Measurements from ENCODE around the gene POSTN. TPM values are rescaled to one million over a fixed set of nuclear protein-coding genes. Genes with fewer than 3 reads are reported as not detected.

POSTN gene, protein sequence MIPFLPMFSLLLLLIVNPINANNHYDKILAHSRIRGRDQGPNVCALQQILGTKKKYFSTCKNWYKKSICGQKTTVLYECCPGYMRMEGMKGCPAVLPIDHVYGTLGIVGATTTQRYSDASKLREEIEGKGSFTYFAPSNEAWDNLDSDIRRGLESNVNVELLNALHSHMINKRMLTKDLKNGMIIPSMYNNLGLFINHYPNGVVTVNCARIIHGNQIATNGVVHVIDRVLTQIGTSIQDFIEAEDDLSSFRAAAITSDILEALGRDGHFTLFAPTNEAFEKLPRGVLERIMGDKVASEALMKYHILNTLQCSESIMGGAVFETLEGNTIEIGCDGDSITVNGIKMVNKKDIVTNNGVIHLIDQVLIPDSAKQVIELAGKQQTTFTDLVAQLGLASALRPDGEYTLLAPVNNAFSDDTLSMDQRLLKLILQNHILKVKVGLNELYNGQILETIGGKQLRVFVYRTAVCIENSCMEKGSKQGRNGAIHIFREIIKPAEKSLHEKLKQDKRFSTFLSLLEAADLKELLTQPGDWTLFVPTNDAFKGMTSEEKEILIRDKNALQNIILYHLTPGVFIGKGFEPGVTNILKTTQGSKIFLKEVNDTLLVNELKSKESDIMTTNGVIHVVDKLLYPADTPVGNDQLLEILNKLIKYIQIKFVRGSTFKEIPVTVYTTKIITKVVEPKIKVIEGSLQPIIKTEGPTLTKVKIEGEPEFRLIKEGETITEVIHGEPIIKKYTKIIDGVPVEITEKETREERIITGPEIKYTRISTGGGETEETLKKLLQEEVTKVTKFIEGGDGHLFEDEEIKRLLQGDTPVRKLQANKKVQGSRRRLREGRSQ
- polyA plus RNA-seq (2011; rRNA removed): 235 and 341 TPM in 2 replicates
- 59.1 and 66.8 TPM in 2 replicates for polyA minus RNA-seq (2011; rRNA and poly(A)+ RNA removed)

DNA sequence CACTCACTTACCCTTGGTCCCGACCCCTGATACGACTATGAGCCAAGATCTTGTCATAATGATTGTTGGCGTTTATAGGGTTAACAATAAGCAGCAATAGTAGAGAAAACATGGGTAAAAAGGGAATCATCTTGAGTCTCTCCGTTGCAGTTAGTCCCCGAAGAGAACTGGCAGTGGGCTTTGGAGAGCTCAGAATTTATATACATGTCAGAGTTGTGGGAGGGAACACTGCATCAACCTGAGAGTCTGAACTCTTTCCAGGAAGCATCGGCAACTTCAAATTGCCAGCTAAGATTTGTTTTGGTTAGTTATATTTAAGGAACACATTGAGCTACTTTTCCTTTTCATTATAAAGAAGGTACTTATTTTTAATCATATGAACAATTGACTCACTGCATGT, at the start of gene POSTN:
POSTN (minus strand) TSS at position 172 of the 400 bp plus-strand sequence; CDS start at position 130, 42 bp downstream.
- Histone ChIP-seq H3K36me3 (ENCODE audit: control insufficient read depth, insufficient read depth, low read length) (no peaks in the 10 kb centered on the region), H3K4me3 (ENCODE audit: low read depth, low read length) (peak within 1 kb of the TSS; percentile 9; the same call in 1 of the 2 replicates), H3K27me3 (ENCODE audit: control insufficient read depth, insufficient read depth, low read length) (no peaks in the 10 kb centered on the region)
- no peak for DNase-seq (ENCODE audit: low read depth)
- ChIA-PET POLR2A (no interaction called here), CTCF (interaction anchor here (8.4 kb wide), 1 partner anchor 488 kb away, joined by 51 read pairs; no protein-coding TSS in a partner anchor)
- TF ChIP-seq CTCF (IDR thresholded peaks at IDR 0.05; ENCODE audit: insufficient read depth, low read depth, low read length): no peak

GRCh38 chr13:37647031-37647650, 48.6 kb upstream of the POSTN start:
- DNase-seq (ENCODE audit: low read depth): no peak
- ChIA-PET CTCF (no interaction called here), POLR2A (no interaction called here)
- Histone ChIP-seq H3K36me3 (ENCODE audit: control insufficient read depth, insufficient read depth, low read length) (no peaks in the 10 kb centered on the region), H3K27me3 (ENCODE audit: control insufficient read depth, insufficient read depth, low read length) (no peaks in the 10 kb centered on the region), H3K4me3 (ENCODE audit: low read depth, low read length) (no peak overlapping the region)
- no peak for TF ChIP-seq CTCF (IDR thresholded peaks at IDR 0.05; ENCODE audit: insufficient read depth, low read depth, low read length)

DNA sequence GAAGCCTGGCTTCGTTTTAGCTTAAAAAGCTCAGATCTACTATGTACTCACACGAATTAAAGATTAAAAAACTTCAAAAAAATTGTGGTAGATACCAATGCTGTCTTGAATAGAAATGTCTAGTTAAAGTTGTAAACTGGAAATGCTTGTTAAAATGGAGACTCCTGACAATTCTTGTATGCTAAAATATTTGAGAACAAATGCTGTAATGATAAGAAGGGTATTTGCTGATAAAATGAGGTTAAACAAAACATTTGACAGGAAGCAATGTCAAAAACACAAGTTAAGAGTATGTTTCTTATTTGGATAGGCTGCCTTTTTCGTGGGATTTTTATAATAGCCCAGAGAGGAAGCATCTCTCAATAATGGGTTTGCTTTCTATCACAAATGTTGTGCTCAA, 48.0 kb upstream of the POSTN start:
- no peaks in the 10 kb centered on the region for H3K27me3 ChIP-seq (ENCODE audit: control insufficient read depth, insufficient read depth, low read length)
- H3K4me3 ChIP-seq (ENCODE audit: low read depth, low read length): no peak overlapping the region
- ChIA-PET CTCF (no interaction called here), POLR2A (no interaction called here)
- no peak for DNase-seq (ENCODE audit: low read depth)
- no peaks in the 10 kb centered on the region for H3K36me3 ChIP-seq (ENCODE audit: control insufficient read depth, insufficient read depth, low read length)
- no peak for TF ChIP-seq CTCF (IDR thresholded peaks at IDR 0.05; ENCODE audit: insufficient read depth, low read depth, low read length)

GRCh38 chr13:37645181-37645740, 46.7 kb upstream of the POSTN start:
- CTCF ChIA-PET: interaction anchor here (0.8 to 0.9 kb wide), 2 partner anchors 9 to 12 kb away, joined by 3 to 4 read pairs; no protein-coding TSS in a partner anchor
- H3K36me3 ChIP-seq (ENCODE audit: control insufficient read depth, insufficient read depth, low read length): no peaks in the 10 kb centered on the region
- H3K27me3 ChIP-seq (ENCODE audit: control insufficient read depth, insufficient read depth, low read length): no peaks in the 10 kb centered on the region
- POLR2A ChIA-PET: no interaction called here
- TF ChIP-seq CTCF (IDR thresholded peaks at IDR 0.05; ENCODE audit: insufficient read depth, low read depth, low read length): no peak
- DNase-seq (ENCODE audit: low read depth): no peak
- no peak overlapping the region for H3K4me3 ChIP-seq (ENCODE audit: low read depth, low read length)
